Natural killer cell (primary cell): ENCODE measurements around the gene RASGRP2. TPM values are rescaled to one million over a fixed set of nuclear protein-coding genes. Genes with fewer than 3 reads are reported as not detected.

ENCODE experiments used
- ATAC-seq, 3 donors: fragments of 150-1000 bp in 2 of 3; fragments of 200-7000 bp in 1 of 3; cut with Tn5 transposase; 1 replicate in 1 of 3; 2 replicates in 2 of 3; pipeline ENCODE4 v1.10.0; 2021; ENCODE audit warnings: mild to moderate bottlenecking in 2 of 3, moderate library complexity in 2 of 3
- DNase-seq, 2 donors: peaks; one replicate each; pipeline versions ENCODE4 v3.0.0 to v3.0.0-alpha.2; 2013 to 2021; ENCODE audit warnings: mixed read lengths in 1 of 2
- H3K27ac ChIP-seq: one replicate; pipeline ENCODE4 v1.5.1; 2013; ENCODE audit warnings: mild to moderate bottlenecking, low read length
- H3K27me3 ChIP-seq: one replicate; pipeline ENCODE4 v1.6.1; 2013; ENCODE audit warnings: low read length; ENCODE audit not compliant: control insufficient read depth, insufficient read depth
- H3K36me3 ChIP-seq: one replicate; pipeline ENCODE4 v1.6.1; 2013; ENCODE audit warnings: low read length; ENCODE audit not compliant: control insufficient read depth, insufficient read depth
- H3K4me1 ChIP-seq: one replicate; pipeline ENCODE4 v1.6.1; 2013; ENCODE audit warnings: low read length; ENCODE audit not compliant: control insufficient read depth, insufficient read depth
- H3K4me3 ChIP-seq: one replicate; pipeline ENCODE4 v1.5.1; 2013; ENCODE audit warnings: low read length
- H3K9me3 ChIP-seq: one replicate; pipeline ENCODE4 v1.6.1; 2013; ENCODE audit warnings: low read length; ENCODE audit not compliant: control insufficient read depth, insufficient read depth
- H3K27ac Mint-ChIP-seq, 2 donors: one replicate each; pipeline ENCODE4 v1.8.0; 2022; ENCODE audit warnings: mild to moderate bottlenecking in 2 of 2, mixed read lengths in 2 of 2, moderate library complexity in 1 of 2
- H3K27me3 Mint-ChIP-seq, 2 donors: one replicate each; pipeline ENCODE4 v1.8.0; 2022; ENCODE audit warnings: low read depth in 2 of 2, mixed read lengths in 2 of 2
- H3K36me3 Mint-ChIP-seq: one replicate; pipeline ENCODE4 v1.8.0; 2022; ENCODE audit warnings: mixed read lengths
- H3K4me1 Mint-ChIP-seq, 2 donors: one replicate each; pipeline ENCODE4 v1.8.0; 2022; ENCODE audit warnings: mixed read lengths in 2 of 2
- H3K4me3 Mint-ChIP-seq: one replicate; pipeline ENCODE4 v1.8.0; 2022; ENCODE audit warnings: mild to moderate bottlenecking, moderate library complexity, mixed read lengths
- H3K9me3 Mint-ChIP-seq, 2 donors: one replicate each; pipeline ENCODE4 v1.8.0; 2022; ENCODE audit warnings: mixed read lengths in 2 of 2
- CTCF ChIP-seq: fragments of 200-600 bp; IDR thresholded peaks from one replicate; pipeline ENCODE4 v1.8.0; 2022; ENCODE audit warnings: antibody characterized with exemption
- WGBS: methylation state at CpG from one replicate; pipeline ENCODE4 v1.1.7; 2013; ENCODE audit warnings: missing lambda C conversion rate; ENCODE audit not compliant: insufficient coverage; 5-methylcytosine and 5-hydroxymethylcytosine counted together
- intact Hi-C: fragments of 100-400 bp; cut with micrococcal nuclease; formaldehyde crosslinking; loops from one replicate; pipeline ENCODE4 v1.14.2; 2022
- total RNA-seq, 4 donors: library from RNA; stranded (reverse); fragments of 120-200 nt in 1 of 4; gene quantifications; one replicate each; pipeline versions ENCODE4 v1.2.3 to v1.2.4, GENCODE V29; 2013 to 2022

RASGRP2 gene
- total RNA-seq, 3 donors from 2014 or later (not counting 1 experiment from before 2014, with no cell fraction given): 371 to 417 (median 394) TPM

GRCh38 chr11:64728757-64729365 is 15.1 kb downstream of the RASGRP2 start:
- H3K9me3 Mint-ChIP-seq: no peaks in the 10 kb centered on the region
- no peak for TF ChIP-seq CTCF
- no peaks in the 10 kb centered on the region for H3K27me3 Mint-ChIP-seq
- WGBS: 97% methylated on average over 9 of the region's 11 CpGs
- H3K27ac Mint-ChIP-seq: no peak overlapping the region
- Histone ChIP-seq H3K4me3 (no peak overlapping the region), H3K36me3 (peaks cover 55% of the 10 kb centered on the region), H3K4me1 (peaks cover 7% of the 10 kb centered on the region), H3K27me3 (no peaks in the 10 kb centered on the region), H3K9me3 (no peaks in the 10 kb centered on the region), H3K27ac (no peak overlapping the region)
- H3K4me3 Mint-ChIP-seq: no peak overlapping the region
- ATAC-seq (no peak), DNase-seq (no peak)
- H3K4me1 Mint-ChIP-seq: peaks cover 8 to 18% of the 10 kb centered on the region in 2 donors
- intact Hi-C loops: no loop called here
- no peaks in the 10 kb centered on the region for H3K36me3 Mint-ChIP-seq

GRCh38 chr11:64726867-64727530 is 16.9 kb downstream of the RASGRP2 start:
- no peak for TF ChIP-seq CTCF
- Mint-ChIP-seq H3K4me1 (peaks cover 8 to 33% of the 10 kb centered on the region in 2 donors), H3K27me3 (peaks cover 0 to 5% of the 10 kb centered on the region in 2 donors), H3K36me3 (no peaks in the 10 kb centered on the region), H3K27ac (no peak overlapping the region), H3K4me3 (no peak overlapping the region), H3K9me3 (no peaks in the 10 kb centered on the region)
- H3K27ac ChIP-seq: no peak overlapping the region
- intact Hi-C loops: no loop called here
- WGBS: 93% methylated on average over 6 of the region's 7 CpGs
- H3K4me1 ChIP-seq: peaks cover 16% of the 10 kb centered on the region
- ATAC-seq: no peak
- H3K27me3 ChIP-seq: peaks cover 4% of the 10 kb centered on the region
- no peaks in the 10 kb centered on the region for H3K9me3 ChIP-seq
- DNase-seq: no peak
- no peak overlapping the region for H3K4me3 ChIP-seq
- peaks cover 42% of the 10 kb centered on the region for H3K36me3 ChIP-seq

GRCh38 chr11:64726211-64726641 is 17.7 kb downstream of the RASGRP2 start:
- H3K9me3 ChIP-seq: no peaks in the 10 kb centered on the region
- intact Hi-C loops: no loop called here
- H3K4me1 ChIP-seq: peaks cover 16% of the 10 kb centered on the region
- no peak for TF ChIP-seq CTCF
- ATAC-seq (no peak), DNase-seq (no peak)
- Mint-ChIP-seq H3K36me3 (no peaks in the 10 kb centered on the region), H3K27ac (no peak overlapping the region), H3K27me3 (peaks cover 0 to 6% of the 10 kb centered on the region in 2 donors), H3K4me1 (peaks cover 8 to 29% of the 10 kb centered on the region in 2 donors), H3K9me3 (no peaks in the 10 kb centered on the region), H3K4me3 (no peak overlapping the region)
- H3K36me3 ChIP-seq: peaks cover 35% of the 10 kb centered on the region
- no peak overlapping the region for H3K4me3 ChIP-seq
- H3K27ac ChIP-seq: no peak overlapping the region
- H3K27me3 ChIP-seq: peaks cover 6% of the 10 kb centered on the region
- 79% methylated on average over 9 of the region's 9 CpGs for WGBS
